DND-41 (cell line): ENCODE results near the gene SLAMF9.

ENCODE experiments used
- ATAC-seq: fragments of 200-7000 bp; cut with Tn5 transposase; 3 replicates; pipeline ENCODE4 v1.9.1; 2021; ENCODE audit warnings: low read depth; ENCODE audit not compliant: insufficient read depth
- DNase-seq: peaks from one replicate; pipeline ENCODE4 v3.0.0-alpha.2; 2020
- H2AFZ ChIP-seq: 2 replicates; pipeline ENCODE4 v1.6.0; 2012; ENCODE audit warnings: low read depth, low read length
- H3K27ac ChIP-seq: 2 replicates; pipeline ENCODE4 v1.5.1; 2012; ENCODE audit warnings: low read length, inconsistent platforms
- H3K27me3 ChIP-seq: fragments of 200-600 bp; sonication (generic); 2 replicates; pipeline ENCODE4 v1.6.0; 2012; ENCODE audit warnings: low read length, mild to moderate bottlenecking, inconsistent platforms; ENCODE audit not compliant: insufficient read depth, poor library complexity
- H3K36me3 ChIP-seq: 2 replicates; pipeline ENCODE4 v1.5.1; 2012; ENCODE audit warnings: low read length, inconsistent platforms; ENCODE audit not compliant: insufficient read depth
- H3K4me1 ChIP-seq: 2 replicates; pipeline ENCODE4 v1.5.1; 2012; ENCODE audit warnings: mild to moderate bottlenecking, low read length; ENCODE audit not compliant: insufficient read depth
- H3K4me2 ChIP-seq: 2 replicates; pipeline ENCODE4 v1.6.0; 2012; ENCODE audit warnings: mild to moderate bottlenecking, moderate library complexity, low read length, inconsistent platforms; ENCODE audit not compliant: insufficient read depth
- H3K4me3 ChIP-seq, 2 experiments: fragments of 200-600 bp in 1 of 2; shearing (Covaris generic) in 1 of 2; 2 replicates each; pipeline ENCODE4 v1.5.1; 2012 to 2016; ENCODE audit warnings: inconsistent platforms in 2 of 2, low read length in 2 of 2, mild to moderate bottlenecking in 2 of 2, low read depth in 1 of 2, moderate library complexity in 1 of 2
- H3K79me2 ChIP-seq: 2 replicates; pipeline ENCODE4 v1.6.0; 2012; ENCODE audit warnings: low read length, inconsistent platforms; ENCODE audit not compliant: insufficient read depth
- H3K9ac ChIP-seq: 2 replicates; pipeline ENCODE4 v1.6.0; 2012; ENCODE audit warnings: low read depth, mild to moderate bottlenecking, inconsistent platforms, low read length, moderate library complexity
- H3K9me3 ChIP-seq: 2 replicates; pipeline ENCODE4 v1.5.1; 2012; ENCODE audit warnings: low read length, moderate library complexity, mild to moderate bottlenecking, inconsistent platforms; ENCODE audit not compliant: insufficient read depth, severe bottlenecking
- H4K20me1 ChIP-seq: 2 replicates; pipeline ENCODE4 v1.6.0; 2012; ENCODE audit warnings: low read length; ENCODE audit not compliant: insufficient read depth
- EZH2 ChIP-seq: IDR thresholded peaks from 3 replicates; pipeline ENCODE4 v1.6.1; 2012; ENCODE audit warnings: borderline replicate concordance, low read depth, mild to moderate bottlenecking, moderate library complexity, low read length, inconsistent platforms; ENCODE audit not compliant: severe bottlenecking
- TF ChIP-seq, protein P1 (sequence below): IDR thresholded peaks from 2 replicates; pipeline ENCODE4 v1.5.1; 2012; ENCODE audit warnings: borderline replicate concordance, low read length, moderate library complexity, mild to moderate bottlenecking; ENCODE audit not compliant: poor library complexity, severe bottlenecking; ENCODE audit errors: extremely low read depth

SLAMF9 gene

DNA sequence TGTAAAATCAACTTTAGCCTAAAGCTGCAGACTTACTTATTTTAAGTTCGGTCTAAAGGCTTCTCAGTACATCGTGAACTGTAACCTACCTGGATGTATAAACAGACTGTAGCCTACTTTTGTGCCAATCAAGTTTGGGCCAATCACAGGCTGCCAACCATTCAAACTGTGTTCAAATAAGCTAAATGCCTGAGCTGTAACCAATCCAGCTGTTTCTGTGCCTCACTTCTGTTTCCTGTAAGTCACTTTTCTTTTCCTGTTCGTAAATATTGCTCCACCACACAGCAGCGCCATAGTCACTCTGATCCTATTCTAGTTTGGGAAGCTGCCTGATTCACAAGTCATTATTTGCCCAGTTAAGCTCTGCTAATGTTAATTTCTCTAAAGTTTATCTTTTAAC is 37.5 kb upstream of the SLAMF9 start:
- Histone ChIP-seq H3K79me2 (no peaks in the 10 kb centered on the region), H3K27ac (no peak overlapping the region), H4K20me1 (no peaks in the 10 kb centered on the region), H3K4me2 (no peak overlapping the region), H3K9me3 (no peaks in the 10 kb centered on the region), H3K9ac (no peak overlapping the region), H3K4me3 (no peak overlapping the region), H3K4me1 (no peaks in the 10 kb centered on the region), H3K36me3 (no peaks in the 10 kb centered on the region), H3K27me3 (peaks cover 13% of the 10 kb centered on the region), H2AFZ (no peak overlapping the region)
- ATAC-seq (no peak), DNase-seq (no peak)
- TF ChIP-seq, protein P1, sequence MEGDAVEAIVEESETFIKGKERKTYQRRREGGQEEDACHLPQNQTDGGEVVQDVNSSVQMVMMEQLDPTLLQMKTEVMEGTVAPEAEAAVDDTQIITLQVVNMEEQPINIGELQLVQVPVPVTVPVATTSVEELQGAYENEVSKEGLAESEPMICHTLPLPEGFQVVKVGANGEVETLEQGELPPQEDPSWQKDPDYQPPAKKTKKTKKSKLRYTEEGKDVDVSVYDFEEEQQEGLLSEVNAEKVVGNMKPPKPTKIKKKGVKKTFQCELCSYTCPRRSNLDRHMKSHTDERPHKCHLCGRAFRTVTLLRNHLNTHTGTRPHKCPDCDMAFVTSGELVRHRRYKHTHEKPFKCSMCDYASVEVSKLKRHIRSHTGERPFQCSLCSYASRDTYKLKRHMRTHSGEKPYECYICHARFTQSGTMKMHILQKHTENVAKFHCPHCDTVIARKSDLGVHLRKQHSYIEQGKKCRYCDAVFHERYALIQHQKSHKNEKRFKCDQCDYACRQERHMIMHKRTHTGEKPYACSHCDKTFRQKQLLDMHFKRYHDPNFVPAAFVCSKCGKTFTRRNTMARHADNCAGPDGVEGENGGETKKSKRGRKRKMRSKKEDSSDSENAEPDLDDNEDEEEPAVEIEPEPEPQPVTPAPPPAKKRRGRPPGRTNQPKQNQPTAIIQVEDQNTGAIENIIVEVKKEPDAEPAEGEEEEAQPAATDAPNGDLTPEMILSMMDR: no peak
- TF ChIP-seq EZH2: no peak

DNA sequence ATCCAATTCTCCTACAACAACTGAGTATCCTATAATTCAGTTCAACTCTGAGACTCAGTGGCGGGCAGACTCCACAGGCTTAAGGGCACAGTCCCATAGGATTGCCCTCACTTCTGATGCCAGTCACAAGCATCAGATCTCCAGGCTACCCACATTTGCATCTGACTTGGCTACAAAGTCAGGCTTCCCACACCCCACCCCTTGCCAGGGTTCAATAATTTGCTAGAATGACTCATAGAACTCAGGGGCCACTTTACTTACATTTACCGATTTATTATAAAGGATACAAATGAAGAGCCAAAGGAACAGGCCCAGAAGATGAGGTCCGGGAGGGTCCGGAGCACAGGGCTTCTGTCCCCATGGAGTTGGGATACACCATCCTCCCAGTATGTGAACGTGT is 36.0 kb upstream of the SLAMF9 start:
- TF ChIP-seq, protein P1: no peak
- TF ChIP-seq EZH2: no peak
- Histone ChIP-seq H3K4me2 (no peak overlapping the region), H2AFZ (no peak overlapping the region), H3K9ac (no peak overlapping the region), H4K20me1 (no peaks in the 10 kb centered on the region), H3K4me1 (no peaks in the 10 kb centered on the region), H3K4me3 (no peak overlapping the region), H3K9me3 (no peaks in the 10 kb centered on the region), H3K36me3 (no peaks in the 10 kb centered on the region), H3K79me2 (no peaks in the 10 kb centered on the region), H3K27ac (no peak overlapping the region), H3K27me3 (peaks cover 11% of the 10 kb centered on the region)
- no peak for DNase-seq
- no peak for ATAC-seq

DNA sequence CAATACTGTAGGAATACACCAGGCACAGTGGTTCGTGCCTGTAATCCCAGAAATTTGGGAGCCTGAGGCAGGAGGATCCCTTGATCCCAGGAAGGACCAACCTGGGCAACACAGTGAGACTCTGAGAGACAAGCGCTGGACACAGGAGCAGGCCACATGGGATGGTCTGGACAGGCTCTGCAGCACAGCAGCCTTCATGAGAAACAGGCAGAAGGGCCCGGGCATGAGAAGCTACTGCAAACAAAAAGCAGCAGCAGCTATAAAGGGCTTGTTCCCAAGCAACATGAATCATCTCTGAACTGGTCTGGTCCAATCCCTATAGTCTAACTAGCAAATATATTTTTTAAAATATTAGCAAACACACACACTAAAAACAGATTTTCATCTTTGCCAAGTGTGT is 35.5 kb upstream of the SLAMF9 start:
- ATAC-seq (no peak), DNase-seq (no peak)
- no peak overlapping the region for H3K9ac ChIP-seq
- no peaks in the 10 kb centered on the region for H3K36me3 ChIP-seq
- H3K4me1 ChIP-seq: no peaks in the 10 kb centered on the region
- H3K79me2 ChIP-seq: no peaks in the 10 kb centered on the region
- H3K27me3 ChIP-seq: peaks cover 11% of the 10 kb centered on the region
- no peaks in the 10 kb centered on the region for H3K9me3 ChIP-seq
- H3K4me3 ChIP-seq: no peak overlapping the region
- TF ChIP-seq EZH2: no peak
- TF ChIP-seq, protein P1: no peak
- no peak overlapping the region for H3K4me2 ChIP-seq
- no peaks in the 10 kb centered on the region for H4K20me1 ChIP-seq
- H2AFZ ChIP-seq: no peak overlapping the region
- no peak overlapping the region for H3K27ac ChIP-seq

DNA sequence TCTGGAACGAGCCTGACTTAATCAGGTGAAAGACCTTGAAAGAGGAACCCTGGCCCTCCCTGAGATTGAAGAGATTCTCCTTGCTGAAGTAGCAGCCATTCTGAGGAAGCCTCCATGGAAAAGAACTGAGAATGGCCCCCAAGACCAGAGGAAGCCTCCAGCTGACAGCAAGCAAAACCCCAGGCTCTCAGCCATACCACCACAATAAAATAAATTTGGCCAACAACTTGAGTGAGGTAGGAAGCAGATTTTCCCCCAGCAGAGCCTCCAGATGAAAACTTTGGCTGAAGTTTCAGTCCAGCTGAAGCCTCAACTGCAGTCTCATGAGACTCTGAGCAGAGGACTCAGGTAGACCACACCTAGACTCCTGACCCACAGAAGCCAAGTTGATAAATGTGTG is 34.0 kb upstream of the SLAMF9 start:
- no peak for DNase-seq
- Histone ChIP-seq H3K36me3 (no peaks in the 10 kb centered on the region), H3K4me1 (no peaks in the 10 kb centered on the region), H3K9ac (no peak overlapping the region), H2AFZ (no peak overlapping the region), H3K9me3 (no peaks in the 10 kb centered on the region), H3K4me3 (no peak overlapping the region), H3K27ac (no peak overlapping the region), H3K79me2 (no peaks in the 10 kb centered on the region), H3K27me3 (peaks cover 17% of the 10 kb centered on the region), H4K20me1 (no peaks in the 10 kb centered on the region), H3K4me2 (no peak overlapping the region)
- no peak for ATAC-seq
- no peak for TF ChIP-seq EZH2
- TF ChIP-seq, protein P1: no peak
